ENCODE data around the gene REEP3. TPM values are rescaled to one million over a fixed set of nuclear protein-coding genes. Genes with fewer than 3 reads are reported as not detected.
A peak's percentile ranks its signal among the peaks of the same experiment; 100 is the strongest.

REEP3 gene
- total RNA-seq, 1 experiment from 2014 or later = 94.7 TPM

GRCh38 chr10:63542835-63543575 is 21.8 kb downstream of the REEP3 start:
- DNase-seq = no peak
- TF ChIP-seq CTCF (IDR thresholded peaks at IDR 0.05; ENCODE audit: unreplicated experiment) = no peak
- Mint-ChIP-seq H3K27ac (ENCODE audit: unreplicated experiment) (no peak overlapping the region), H3K27me3 (ENCODE audit: unreplicated experiment) (no peaks in the 10 kb centered on the region), H3K4me1 (ENCODE audit: low read depth, unreplicated experiment) (peaks cover 54% of the 10 kb centered on the region), H3K9me3 (ENCODE audit: low read depth, unreplicated experiment) (no peaks in the 10 kb centered on the region), H3K4me3 (ENCODE audit: low read depth, unreplicated experiment) (no peak overlapping the region), H3K36me3 (ENCODE audit: insufficient read depth, unreplicated experiment) (peaks cover 11% of the 10 kb centered on the region)
- intact Hi-C loops (cut with micrococcal nuclease; ENCODE audit: unreplicated experiment) = no loop called here
- no TSS peak for BruUV-seq (replicated peaks)
- CTCF ChIA-PET = no interaction called here

- peaks cover 49% of the 10 kb centered on the region for H3K4me1 Mint-ChIP-seq (ENCODE audit: low read depth, unreplicated experiment)
- no peak for DNase-seq
- no TSS peak for BruUV-seq (replicated peaks)
- no peaks in the 10 kb centered on the region for H3K27me3 Mint-ChIP-seq (ENCODE audit: unreplicated experiment)
- peaks cover 11% of the 10 kb centered on the region for H3K36me3 Mint-ChIP-seq (ENCODE audit: insufficient read depth, unreplicated experiment)
- H3K9me3 Mint-ChIP-seq (ENCODE audit: low read depth, unreplicated experiment) = no peaks in the 10 kb centered on the region
- no peak for TF ChIP-seq CTCF (IDR thresholded peaks at IDR 0.05; ENCODE audit: unreplicated experiment)
- intact Hi-C loops (cut with micrococcal nuclease; ENCODE audit: unreplicated experiment) = no loop called here
- H3K27ac Mint-ChIP-seq (ENCODE audit: unreplicated experiment) = peak overlapping the region; percentile 0
- CTCF ChIA-PET = no interaction called here
- no peak overlapping the region for H3K4me3 Mint-ChIP-seq (ENCODE audit: low read depth, unreplicated experiment)
These were observed 22.4 kb downstream of the REEP3 start for GRCh38 chr10:63543576-63543962.

GRCh38 chr10:63544418-63544817 is 23.2 kb downstream of the REEP3 start:
- Mint-ChIP-seq H3K4me1 (ENCODE audit: low read depth, unreplicated experiment) (peaks cover 51% of the 10 kb centered on the region), H3K9me3 (ENCODE audit: low read depth, unreplicated experiment) (no peaks in the 10 kb centered on the region), H3K27ac (ENCODE audit: unreplicated experiment) (peak overlapping the region; percentile 0), H3K4me3 (ENCODE audit: low read depth, unreplicated experiment) (no peak overlapping the region), H3K27me3 (ENCODE audit: unreplicated experiment) (no peaks in the 10 kb centered on the region), H3K36me3 (ENCODE audit: insufficient read depth, unreplicated experiment) (peaks cover 11% of the 10 kb centered on the region)
- TF ChIP-seq CTCF (IDR thresholded peaks at IDR 0.05; ENCODE audit: unreplicated experiment) = no peak
- no TSS peak for BruUV-seq (replicated peaks)
- DNase-seq = no peak
- CTCF ChIA-PET = no interaction called here
- intact Hi-C loops (cut with micrococcal nuclease; ENCODE audit: unreplicated experiment) = no loop called here

GRCh38 chr10:63547628-63548360 is 26.6 kb downstream of the REEP3 start:
- peaks cover 16% of the 10 kb centered on the region for H3K36me3 Mint-ChIP-seq (ENCODE audit: insufficient read depth, unreplicated experiment)
- no peak for DNase-seq
- H3K9me3 Mint-ChIP-seq (ENCODE audit: low read depth, unreplicated experiment) = no peaks in the 10 kb centered on the region
- H3K27ac Mint-ChIP-seq (ENCODE audit: unreplicated experiment) = no peak overlapping the region
- H3K4me3 Mint-ChIP-seq (ENCODE audit: low read depth, unreplicated experiment) = no peak overlapping the region
- peaks cover 63% of the 10 kb centered on the region for H3K4me1 Mint-ChIP-seq (ENCODE audit: low read depth, unreplicated experiment)
- TF ChIP-seq CTCF (IDR thresholded peaks at IDR 0.05; ENCODE audit: unreplicated experiment) = no peak
- H3K27me3 Mint-ChIP-seq (ENCODE audit: unreplicated experiment) = no peaks in the 10 kb centered on the region
- BruUV-seq (replicated peaks) = no TSS peak
- intact Hi-C loops (cut with micrococcal nuclease; ENCODE audit: unreplicated experiment) = no loop called here
- CTCF ChIA-PET = interaction anchor here (1.4 kb wide), 1 partner anchor 8 kb away, joined by 7 read pairs; no protein-coding TSS in a partner anchor

All from Calu3 (cell line).